Activated T-cell treated with anti-CD3 and anti-CD28 coated beads for 48 hours (primary cell): Measurements from ENCODE around the gene ULK4.
"Not testable (repeated sequence)": the region's sequence is repeated elsewhere in the genome, so short reads cannot be mapped to it uniquely, and the experiment has no call there.

ENCODE experiments used
- DNase-seq: peaks from one replicate; pipeline ENCODE4 v3.0.0-alpha.2; 2020; ENCODE audit warnings: low read depth

The ULK4 gene

GRCh38 chr3:41578798-41579197 is 383.1 kb downstream of the ULK4 start:
- DNase-seq = no peak

- DNase-seq = no peak
These were observed 386.2 kb downstream of the ULK4 start for GRCh38 chr3:41575724-41576123.

- no peak for DNase-seq
These were observed 387.0 kb downstream of the ULK4 start for GRCh38 chr3:41574900-41575299.

GRCh38 chr3:41573591-41573990 is 388.3 kb downstream of the ULK4 start:
- no peak for DNase-seq

DNA sequence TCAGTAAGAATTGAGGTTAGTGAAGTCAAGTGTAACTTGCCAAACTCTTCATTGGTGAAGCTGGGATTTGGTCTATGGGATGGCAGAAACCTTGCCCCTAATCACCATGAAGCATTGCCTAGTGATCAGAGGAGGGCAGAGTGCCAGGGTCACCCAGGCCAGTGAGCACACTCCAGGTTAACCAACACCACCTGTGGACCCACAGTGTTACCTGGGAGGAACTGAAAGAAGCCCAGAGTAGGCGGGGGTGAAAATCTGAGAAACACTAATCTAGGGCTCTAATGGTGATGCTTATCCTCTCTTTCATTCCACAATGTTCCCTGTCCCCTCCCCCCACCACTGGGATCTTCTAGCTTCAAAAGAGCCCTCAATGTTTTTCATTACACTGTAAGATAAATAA is 389.8 kb downstream of the ULK4 start:
- no peak for DNase-seq

DNA sequence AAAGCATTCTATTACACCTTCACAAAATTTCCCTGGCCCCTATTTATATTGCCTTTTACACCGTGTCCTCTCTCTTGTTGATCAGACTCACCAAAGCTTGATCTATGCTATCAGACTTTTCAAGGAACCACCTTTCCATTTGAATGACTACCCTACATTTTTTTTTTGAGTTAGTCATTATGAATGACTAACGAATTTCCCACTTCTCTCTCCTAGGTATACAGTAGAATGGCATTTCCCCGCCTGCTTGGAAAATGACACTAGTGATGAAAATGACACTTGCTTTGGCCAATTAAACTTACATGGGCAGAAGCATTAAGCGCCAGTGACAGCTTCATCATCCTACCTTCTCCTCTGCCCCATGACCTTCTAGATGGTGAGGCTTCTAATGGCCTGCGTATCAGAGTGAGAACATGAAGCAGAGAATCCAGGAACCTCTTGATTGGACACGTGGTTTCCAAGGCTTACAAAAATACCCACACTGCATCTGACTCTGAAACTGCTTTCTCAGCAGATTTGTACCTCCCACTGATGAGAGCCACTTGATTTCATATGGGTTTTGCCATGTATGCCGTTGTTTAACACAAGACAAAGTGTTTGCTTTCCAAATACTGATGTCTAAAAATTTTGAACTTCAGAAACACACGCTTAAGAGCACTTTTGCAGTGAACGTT is 392.1 kb downstream of the ULK4 start:
- no peak for DNase-seq

DNA sequence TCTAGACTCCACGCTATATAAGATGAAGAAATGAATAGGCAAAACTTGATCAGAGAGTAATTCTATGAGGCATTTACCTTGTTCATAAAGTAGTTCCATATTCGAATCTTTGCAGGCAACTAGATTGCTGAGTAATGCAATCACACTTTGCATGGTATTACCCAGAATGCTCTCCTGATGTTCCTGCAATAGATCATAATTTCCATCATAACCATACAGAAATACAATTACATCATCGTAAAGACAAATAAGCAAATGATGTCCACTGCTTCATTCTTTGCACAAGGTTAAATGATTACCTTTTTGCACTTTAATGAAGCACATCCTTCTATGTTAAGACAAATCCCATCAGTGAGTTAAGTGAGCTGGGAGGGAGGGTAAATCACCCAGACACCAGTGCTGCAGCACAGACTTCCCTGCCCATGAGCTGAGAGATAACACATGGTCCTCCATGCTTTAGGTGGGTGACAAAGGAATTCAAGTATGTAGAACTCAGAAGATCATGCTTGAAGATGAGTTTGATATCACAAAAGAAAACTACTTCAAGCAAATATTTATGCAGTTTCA is 395.9 kb downstream of the ULK4 start:
- no peak for DNase-seq

GRCh38 chr3:41565003-41565402 is 396.9 kb downstream of the ULK4 start:
- no peak for DNase-seq

- DNase-seq = not testable (repeated sequence)
These were observed 405.7 kb downstream of the ULK4 start for GRCh38 chr3:41556245-41556644.

DNA sequence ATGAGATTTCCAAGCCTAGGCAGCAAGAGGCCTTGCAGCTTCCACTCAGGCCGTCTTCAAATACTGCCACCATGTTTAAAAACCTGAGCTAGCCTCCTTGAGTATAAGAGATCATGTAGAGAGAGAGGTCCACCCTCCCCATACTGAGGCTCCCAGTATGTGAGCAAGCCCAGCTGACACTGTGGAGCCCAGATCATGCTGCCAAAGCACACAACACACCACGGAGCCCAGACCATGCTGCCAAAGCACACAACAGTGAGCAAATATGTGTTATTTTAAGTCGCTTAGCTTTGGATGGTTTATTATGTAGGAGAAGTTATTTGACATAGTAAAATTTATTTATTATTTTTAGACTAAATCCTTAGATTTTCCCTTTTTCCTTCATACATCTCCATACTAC is 428.9 kb downstream of the ULK4 start:
- no peak for DNase-seq

- no peak for DNase-seq
These were observed 434.8 kb downstream of the ULK4 start for GRCh38 chr3:41526995-41527573.

DNA sequence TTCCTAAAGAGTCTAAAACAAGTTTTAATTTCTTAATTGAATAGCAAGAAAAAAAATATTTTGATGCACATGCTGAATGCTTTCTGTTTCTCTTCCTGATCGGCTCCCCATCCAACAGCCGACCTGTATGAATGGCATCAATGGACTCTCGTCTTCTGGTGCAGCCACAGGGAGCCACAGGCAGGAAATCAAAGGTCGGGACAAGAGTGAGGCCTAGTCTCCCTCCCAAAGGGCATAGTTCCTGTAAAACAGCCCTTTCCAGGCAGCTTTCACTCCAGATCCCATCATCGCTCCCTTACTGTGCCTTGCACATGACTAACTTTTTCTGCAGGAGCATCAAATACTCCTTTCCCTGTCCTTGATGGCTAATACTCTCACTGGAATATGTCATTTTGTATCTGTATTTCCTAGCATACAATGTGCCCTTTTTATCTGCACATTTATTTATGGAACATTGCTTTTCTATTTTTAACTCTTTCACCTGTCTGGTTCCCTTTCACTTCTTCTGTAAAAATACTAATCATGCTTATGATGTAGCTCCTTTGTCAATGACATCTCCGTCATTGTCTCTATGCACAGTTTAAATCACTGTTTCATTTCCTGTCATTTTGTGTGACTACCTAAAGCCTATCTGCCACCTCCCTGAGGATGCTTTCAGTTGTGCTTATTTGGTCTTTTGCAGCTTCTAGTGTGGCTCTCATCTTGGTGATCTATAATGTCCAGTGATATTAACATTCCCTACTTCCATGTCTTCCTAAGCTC is 436.4 kb downstream of the ULK4 start:
- no peak for DNase-seq

DNA sequence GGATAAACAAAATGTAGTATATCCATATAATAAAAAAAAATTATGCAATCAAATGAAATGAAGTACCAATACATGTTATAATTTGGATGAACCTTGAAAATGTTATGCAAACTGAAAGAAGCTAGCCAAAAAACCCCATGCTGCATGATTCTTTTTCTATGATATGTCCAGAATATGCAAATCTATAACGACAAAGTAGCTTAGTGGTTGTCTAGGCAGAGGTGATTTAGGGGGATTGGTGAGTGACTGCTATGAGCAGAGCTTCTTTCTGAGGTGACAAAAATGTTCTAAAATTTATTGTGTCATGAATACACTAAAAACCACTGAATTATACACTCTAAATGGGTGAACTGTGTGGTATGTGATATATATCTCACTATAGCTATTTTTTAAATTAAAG is 438.0 kb downstream of the ULK4 start:
- DNase-seq = no peak

GRCh38 chr3:41522612-41523011 is 439.3 kb downstream of the ULK4 start:
- no peak for DNase-seq

- no peak for DNase-seq
These were observed 440.8 kb downstream of the ULK4 start for GRCh38 chr3:41521010-41521655.

GRCh38 chr3:41519746-41520145 is 442.2 kb downstream of the ULK4 start:
- DNase-seq = no peak

GRCh38 chr3:41518626-41519025 is 443.3 kb downstream of the ULK4 start:
- DNase-seq = no peak

GRCh38 chr3:41508063-41508696 is 453.7 kb downstream of the ULK4 start:
- no peak for DNase-seq

DNA sequence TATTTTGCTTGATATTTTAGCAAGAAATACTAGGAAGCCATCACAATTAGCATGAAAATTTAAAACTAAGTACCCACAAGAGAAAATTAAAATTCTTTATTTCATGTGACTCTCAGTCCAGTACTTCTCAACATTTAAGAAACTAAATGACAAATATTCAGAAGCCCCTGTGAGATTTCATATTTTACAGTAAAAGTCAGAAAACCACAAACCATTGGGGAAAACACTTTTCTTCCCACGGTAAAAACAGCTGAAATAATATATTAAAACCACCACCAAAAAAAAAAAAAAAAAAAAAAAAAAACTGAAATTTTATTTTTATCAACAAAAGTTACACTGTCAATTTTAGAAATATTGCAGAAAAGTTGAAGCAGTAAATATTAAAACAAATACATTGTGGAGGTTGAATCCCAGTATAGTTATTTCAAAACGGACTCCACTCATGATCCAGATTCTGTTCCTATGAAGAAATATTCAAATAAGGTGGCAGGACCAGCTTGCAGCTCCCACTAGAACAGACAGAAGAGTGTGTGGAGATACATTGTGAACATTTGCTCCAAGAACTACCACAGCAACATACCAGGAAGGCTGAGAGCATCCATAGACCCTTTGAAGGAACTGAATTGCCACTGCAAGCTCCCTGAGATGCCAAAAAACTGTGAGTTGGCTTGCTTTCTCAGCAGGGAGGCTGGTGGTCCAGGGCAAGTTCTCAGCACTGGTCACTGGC is 454.4 kb downstream of the ULK4 start:
- DNase-seq = no peak

- DNase-seq = no peak
These were observed 457.8 kb downstream of the ULK4 start for GRCh38 chr3:41503998-41504623.

DNA sequence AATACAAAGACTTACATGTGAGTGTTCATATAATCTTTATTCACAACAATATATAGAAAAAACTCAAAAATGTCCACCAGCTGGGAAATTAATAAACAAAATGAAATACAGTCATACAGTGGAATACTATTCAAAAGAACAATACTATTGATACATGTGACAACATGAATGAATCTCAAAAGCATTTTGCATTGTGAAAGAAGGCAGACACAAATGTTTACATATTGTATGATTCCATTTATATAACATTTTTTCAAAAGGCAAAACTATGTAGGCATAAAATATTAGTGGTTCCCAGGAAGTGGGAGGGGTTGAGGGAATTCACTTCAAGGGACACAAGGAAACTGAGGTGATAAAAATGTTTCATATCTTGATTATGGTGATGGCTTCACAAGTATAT is 459.4 kb downstream of the ULK4 start:
- DNase-seq = no peak
